HG02870 (cell line): ENCODE measurements around the gene ITGAE.
"Not testable (repeated sequence)": the region's sequence is repeated elsewhere in the genome, so short reads cannot be mapped to it uniquely, and the experiment has no call there.

ENCODE experiments used
- ATAC-seq: cut with Tn5 transposase; IDR thresholded peaks from one replicate; pipeline ENCODE4 v1.9.1; 2021; ENCODE audit warnings: mild to moderate bottlenecking, moderate library complexity; ENCODE audit not compliant: unreplicated experiment

The ITGAE gene

GRCh38 chr17:3795390-3796102 lies 5.4 kb downstream of the ITGAE start:
- ATAC-seq, result no peak

DNA sequence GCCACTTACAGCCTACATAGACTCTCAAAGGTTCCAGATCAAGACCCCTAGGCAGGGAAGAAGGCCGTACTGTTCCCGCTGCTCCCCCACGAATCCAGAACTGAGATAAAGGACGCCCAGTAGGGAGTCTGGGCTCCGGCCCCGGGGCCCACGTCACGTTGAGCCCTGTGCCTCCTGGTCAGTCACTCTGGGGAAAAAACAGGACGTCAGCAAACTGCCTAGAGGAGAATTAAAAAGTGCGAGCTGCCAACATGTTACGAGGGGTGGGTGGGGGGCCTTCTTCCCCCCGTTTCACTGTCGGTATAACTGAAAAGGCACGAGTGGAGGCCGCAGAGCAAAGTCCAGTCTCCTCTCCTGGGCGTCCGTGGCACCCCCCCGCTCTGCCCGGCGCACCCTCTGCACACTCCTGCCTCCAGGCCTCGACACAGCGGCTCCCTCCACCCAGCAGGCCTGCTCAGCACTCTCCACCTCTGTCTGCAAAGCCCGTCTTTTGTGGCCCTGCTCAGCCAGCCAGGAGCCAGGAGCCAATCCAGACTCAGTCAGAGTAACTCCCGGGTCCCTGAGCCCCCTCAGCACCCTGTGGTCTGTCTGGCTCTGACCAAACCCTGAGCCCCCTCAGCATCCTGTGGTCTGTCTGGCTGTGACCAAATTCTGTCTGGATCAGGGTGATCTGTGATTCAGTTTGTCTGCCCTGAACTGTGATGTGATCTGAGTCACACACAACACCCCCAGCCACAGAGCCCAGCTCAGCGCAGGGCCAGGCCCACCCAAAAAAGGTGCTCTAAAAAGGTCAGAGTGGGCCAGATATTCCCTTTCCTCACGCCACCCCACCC lies 6.2 kb downstream of the ITGAE start:
- ATAC-seq, result no peak

DNA sequence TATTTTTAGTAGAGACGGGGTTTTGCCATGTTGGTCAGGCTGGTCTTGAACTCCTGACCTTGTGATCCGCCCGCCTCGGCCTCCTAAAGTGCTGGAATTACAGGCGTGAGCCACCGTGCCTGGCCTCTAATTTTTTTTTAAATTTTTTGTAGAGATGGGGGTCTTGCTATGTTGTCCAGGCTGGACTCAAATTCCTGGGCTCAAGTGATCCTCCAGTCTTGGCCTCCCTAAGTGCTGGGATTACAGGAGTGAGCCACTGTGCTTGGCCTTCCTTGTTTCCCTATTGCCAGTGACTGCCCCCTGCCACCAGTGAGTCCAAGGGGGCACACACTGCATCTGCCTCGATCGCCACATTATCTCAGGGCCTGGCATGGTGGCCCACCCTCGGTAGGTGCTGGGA lies 6.8 kb downstream of the ITGAE start:
- ATAC-seq, result not testable (repeated sequence)

DNA sequence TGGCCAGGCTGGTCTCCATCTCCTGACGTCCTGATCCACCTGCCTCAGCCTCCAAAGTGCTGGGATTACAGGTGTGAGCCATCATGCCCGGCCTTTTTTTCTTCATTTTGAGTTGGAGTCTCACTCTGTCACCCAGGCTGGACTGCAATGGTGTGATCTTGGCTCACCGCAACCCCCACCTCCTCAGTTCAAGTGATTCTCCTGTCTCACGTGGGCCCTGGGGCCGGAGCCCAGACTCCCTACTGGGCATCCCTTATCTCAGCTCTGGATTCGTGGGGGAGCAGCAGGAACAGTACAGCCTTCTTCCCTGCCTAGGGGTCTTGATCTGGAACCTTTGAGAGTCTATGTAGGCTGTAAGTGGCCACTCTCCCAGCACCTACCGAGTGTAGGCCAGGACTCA lies 7.7 kb downstream of the ITGAE start:
- ATAC-seq, result not testable (repeated sequence)

DNA sequence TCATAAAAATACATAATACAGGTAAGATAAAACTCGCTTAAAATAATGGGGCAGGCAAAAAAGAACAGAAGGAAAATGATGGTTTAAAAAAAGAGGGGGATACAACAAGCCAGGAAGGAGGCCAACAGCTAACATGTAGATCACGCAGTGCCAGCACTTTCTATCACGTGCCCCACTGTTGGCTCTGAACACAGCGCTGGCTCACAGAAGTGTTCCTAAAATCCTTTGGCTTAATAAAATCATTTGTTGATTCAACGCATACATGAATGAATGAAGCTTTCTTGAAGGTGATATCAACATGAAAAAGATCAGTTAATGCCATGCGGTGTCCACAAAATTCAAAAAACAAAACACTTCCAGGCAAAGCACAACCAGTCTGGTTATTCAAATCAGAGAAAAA lies 8.5 kb downstream of the ITGAE start:
- ATAC-seq, result no peak

DNA sequence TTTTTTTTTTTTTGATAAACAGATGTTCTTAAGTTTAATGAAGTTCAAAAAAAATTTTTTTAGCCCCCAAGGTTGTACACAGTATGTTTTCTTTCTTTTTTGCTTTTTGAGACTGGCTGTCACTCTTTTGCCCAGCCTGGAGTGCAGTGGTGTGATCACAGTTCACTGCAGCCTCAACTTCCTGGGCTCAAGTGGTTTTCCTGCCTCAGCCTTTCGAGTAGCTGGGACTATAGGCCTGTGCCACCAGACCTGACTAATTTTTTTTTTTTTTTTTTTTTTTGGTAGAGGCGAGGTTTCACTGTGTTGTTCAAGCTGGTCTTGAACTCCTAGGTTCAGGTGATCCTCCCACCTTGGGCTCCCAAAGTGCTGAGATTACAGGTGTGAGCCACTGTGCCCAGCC lies 12.8 kb downstream of the ITGAE start:
- ATAC-seq, result no peak

GRCh38 chr17:3785323-3785722 lies 15.7 kb downstream of the ITGAE start:
- ATAC-seq, result not testable (repeated sequence)

DNA sequence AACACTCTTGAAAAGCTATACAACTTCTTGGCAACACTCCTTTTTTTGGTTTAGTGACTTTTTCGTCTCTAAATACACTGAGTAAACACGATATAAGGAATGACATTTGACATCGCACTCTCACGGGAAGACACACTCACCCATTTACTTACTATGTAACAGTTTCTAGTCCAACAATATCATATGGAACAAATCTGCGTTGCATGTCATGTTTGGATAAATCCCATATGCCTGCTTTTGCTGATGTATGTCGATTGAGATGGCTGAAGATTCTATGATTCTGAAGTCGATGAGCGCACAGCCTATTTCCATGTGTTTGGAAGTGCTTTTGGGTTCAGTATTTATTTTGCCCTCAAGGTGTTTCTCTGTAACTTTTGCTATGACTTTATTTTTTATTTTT lies 18.2 kb downstream of the ITGAE start:
- no peak for ATAC-seq

DNA sequence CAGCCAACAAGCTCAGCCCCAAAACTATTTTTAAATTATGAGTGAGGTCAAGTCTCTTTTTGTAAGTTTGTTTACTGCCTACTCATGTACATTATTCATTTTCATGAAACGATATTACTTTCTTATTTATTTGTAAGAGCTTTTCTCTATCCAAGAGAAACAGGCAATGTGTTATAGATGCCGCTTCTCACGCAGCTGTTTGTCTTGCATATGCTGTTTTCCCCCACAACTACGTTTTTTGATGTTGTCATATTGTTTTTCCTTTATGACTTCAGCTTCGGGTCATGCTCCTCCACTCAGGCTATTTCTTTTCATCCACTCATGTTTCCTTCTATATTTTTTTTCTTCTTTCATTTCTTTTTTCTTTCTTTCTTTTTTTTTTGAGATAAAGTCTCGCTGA lies 20.0 kb downstream of the ITGAE start:
- no peak for ATAC-seq

DNA sequence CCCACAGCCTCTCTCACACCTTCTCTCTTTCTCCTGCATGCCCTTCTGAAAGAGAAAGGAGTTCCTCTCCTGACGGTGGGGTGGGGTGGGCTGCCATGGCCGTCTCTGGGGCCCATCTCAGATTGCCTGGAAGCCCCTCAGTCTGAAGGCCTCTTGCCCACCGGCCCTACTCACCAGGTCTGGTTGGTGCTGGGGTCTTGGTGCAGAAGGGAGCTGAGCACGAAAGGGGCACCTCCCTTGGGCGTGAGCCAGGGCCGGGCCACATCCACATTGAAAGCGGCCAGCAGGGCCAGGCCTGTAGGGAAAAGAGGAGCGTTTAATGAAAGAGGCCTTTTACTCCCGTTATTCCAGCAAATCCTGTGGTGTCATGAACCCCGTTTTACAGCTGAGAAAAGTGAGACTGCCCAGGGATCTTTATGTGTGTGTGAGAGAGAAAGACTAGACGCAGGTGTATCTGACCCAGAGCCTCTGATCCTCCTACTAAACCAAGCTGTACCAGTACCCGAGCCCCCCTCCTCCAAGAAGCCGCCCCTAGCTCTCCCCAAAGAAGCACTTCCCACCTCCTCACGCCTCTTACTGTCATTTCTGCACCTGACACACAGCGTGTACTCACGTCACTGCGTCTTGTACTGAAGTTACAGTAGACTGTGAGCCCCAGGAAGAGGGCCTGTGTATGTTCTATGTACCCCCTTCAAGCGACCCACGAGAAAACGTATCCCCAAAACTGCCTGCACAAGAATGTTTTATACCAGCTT lies 23.4 kb downstream of the ITGAE start:
- no peak for ATAC-seq

- ATAC-seq, result no peak
Observed at GRCh38 chr17:3773966-3774365, 27.0 kb downstream of the ITGAE start.

DNA sequence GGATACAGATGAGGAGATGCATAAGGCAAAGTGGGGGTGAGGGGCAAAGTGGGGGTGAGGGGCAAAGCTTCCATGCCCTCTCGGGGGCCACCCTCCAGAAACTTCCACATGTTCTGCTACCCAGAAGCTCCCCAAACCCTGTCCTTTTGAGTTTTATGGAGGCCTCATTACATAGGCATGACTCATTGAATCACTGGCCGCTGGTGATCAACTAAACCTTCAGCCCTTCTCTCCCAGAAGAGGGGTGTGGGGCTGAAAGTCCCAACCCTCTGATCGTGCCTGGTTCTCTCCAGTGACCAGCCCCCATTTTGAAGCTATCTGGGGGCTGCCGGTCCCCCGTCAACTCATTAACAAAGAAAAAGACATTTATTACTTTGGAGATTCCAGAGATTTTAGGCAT lies 27.5 kb downstream of the ITGAE start:
- ATAC-seq, result no peak

DNA sequence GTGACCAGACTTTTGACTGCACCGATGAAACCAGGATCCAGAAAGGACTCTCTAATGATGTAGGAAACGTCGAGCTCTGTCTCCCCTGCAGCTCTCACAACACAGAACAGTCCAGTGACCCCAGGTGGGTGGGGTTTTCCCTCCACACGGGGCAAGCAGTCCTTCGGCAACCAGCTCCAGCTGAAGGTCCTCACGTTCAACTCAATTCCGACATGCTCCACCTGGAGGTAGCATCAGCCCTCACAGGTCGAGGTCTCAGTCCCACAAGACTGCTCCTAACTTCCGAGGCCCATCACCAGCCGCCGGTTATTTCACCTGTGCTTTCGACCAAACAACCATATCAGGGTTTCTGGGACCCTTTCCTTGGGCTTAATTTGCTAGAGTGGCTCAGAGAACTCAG lies 28.2 kb downstream of the ITGAE start:
- no peak for ATAC-seq

- ATAC-seq, result no peak
Observed at GRCh38 chr17:3771140-3771539, 29.8 kb downstream of the ITGAE start.

- no peak for ATAC-seq
Observed at GRCh38 chr17:3770466-3770865, 30.5 kb downstream of the ITGAE start.

DNA sequence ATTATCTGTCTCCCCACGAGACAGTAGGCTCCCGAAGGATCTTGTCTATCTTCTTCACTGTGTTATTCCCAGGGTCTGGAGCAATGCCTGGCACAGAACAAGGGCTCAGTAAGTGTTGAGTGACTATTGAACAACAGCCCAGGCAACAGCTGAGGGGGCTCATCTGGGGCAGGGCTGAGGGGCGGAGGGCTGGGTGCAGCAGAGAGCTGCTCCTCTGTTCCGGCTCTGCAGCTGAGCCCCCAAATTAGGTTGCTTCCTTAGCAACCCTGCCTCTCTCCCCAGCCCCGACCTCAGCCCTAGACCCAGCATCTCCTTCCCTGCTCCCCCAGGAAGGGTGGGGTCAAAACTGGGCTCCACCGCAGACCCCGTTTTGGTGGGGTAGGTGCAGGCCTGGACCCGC lies 32.2 kb downstream of the ITGAE start:
- ATAC-seq, result no peak

DNA sequence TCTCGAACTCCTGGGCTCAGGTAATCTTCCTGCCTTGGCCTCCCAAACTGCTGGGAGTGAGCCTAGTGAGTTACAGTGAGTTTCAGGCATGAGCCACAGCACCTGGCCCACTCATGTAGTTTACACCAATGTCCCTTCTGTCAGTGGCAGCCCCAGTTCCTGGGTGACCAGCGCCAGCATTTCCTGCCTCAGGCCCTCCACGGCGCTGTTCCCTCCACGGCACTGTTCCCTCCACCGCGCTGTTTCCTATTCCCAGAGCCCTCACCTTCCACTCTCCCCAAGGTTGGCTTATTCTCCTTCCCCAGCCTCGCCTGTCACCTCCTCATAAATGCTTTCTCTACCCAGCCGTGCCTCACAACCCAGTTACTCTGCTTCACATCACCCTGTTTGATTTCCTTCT lies 32.6 kb downstream of the ITGAE start:
- ATAC-seq, result no peak

- ATAC-seq, result no peak
Observed at GRCh38 chr17:3766779-3767178, 34.2 kb downstream of the ITGAE start.

DNA sequence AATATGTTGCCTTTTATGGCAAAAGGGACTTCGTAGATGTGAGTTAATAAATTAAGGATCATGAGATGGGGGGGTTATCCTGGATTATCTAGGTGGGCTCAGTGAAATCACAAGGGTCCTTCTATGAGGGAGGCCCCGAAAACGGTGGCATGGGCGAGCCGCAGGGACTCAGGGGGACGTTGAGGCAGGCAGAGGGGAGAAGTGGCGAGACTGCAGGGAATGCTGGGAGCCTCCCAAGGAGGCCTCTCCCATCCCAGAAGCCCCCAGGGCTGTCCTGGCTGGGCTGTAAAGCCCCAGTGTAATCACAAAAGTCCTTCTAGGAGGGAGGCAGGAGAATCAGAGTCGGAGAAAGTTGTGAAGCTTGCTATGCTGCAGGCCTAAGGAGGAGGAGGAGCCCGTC lies 35.0 kb downstream of the ITGAE start:
- ATAC-seq, result no peak

GRCh38 chr17:3763777-3764170 lies 37.2 kb downstream of the ITGAE start:
- ATAC-seq, result no peak

- no peak for ATAC-seq
Observed at GRCh38 chr17:3762922-3763776, 37.8 kb downstream of the ITGAE start.
